ENCODE data around the gene CLK2. TPM values are rescaled to one million over a fixed set of nuclear protein-coding genes. Genes with fewer than 3 reads are reported as not detected.

CLK2 gene
- total and polyA plus RNA-seq, 2 of the 13 experiments (the other 11 are each of a cell fraction or from before 2014, with no cell fraction given) = 20.1 to 73.5 TPM

DNA sequence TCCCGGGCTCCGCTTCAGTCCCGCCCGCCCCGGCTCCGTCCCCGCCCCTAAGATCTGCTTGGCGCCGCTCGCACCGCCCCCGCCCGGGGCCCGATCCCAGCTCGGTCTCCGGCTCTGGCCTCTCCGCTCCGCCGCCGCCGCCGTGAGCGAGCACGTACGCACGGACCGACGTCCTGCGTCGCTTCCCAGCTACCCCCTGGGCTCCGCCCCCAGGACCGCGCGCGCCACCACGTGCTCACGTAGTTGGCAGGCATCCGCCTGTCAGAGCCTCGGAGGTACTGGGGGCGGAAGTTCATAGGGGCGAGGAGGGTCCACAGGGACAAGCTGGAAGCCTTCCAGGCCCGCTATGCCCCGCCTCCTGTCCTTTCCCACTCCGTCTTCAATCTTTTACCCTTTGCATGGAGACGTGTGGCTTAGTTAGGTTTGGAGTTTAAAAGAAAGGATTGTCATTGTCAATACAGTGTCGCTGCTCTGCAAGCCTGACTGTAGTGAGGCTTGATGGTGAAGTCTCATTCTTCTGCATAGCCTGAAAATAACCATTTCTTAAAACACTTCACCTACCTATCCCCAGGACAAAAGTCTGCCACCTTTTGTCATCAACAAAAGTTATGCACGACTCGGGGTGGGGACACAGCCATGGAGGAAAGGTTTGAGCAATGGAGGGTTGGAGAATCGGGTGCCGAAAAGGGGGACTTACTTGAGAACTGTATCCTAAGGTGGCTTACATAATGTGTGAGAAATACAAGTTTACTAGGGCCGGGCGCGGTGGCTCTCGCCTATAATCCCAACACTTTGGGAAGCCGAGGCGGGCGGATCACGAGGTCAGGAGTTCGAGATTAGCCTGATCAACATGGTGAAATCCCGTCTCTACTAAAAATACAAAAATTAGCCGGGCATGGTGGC is at the start of gene CLK2 (continued):
- no peak for TF ChIP-seq THYN1 (CRISPR knock-in tag; IDR thresholded peaks at IDR 0.05; ENCODE audit: borderline replicate concordance, low read depth)
- TF ChIP-seq MAF1 (CRISPR knock-in tag; IDR thresholded peaks at IDR 0.05; ENCODE audit: borderline replicate concordance) = no peak
- TF ChIP-seq, protein P1, sequence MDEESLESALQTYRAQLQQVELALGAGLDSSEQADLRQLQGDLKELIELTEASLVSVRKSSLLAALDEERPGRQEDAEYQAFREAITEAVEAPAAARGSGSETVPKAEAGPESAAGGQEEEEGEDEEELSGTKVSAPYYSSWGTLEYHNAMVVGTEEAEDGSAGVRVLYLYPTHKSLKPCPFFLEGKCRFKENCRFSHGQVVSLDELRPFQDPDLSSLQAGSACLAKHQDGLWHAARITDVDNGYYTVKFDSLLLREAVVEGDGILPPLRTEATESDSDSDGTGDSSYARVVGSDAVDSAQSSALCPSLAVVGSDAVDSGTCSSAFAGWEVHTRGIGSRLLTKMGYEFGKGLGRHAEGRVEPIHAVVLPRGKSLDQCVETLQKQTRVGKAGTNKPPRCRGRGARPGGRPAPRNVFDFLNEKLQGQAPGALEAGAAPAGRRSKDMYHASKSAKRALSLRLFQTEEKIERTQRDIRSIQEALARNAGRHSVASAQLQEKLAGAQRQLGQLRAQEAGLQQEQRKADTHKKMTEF (CRISPR knock-in tag; IDR thresholded peaks at IDR 0.05) = peak; percentile 76
- peak; percentile 89 for TF ChIP-seq POLR2G (IDR thresholded peaks at IDR 0.05; ENCODE audit: low read depth, low read length)
- TF ChIP-seq CBX2 (IDR thresholded peaks at IDR 0.05; ENCODE audit: low read depth, low read length) = no peak
- TF ChIP-seq CBX2 (CRISPR knock-in tag; IDR thresholded peaks at IDR 0.05; ENCODE audit: low read depth) = no peak
- TF ChIP-seq, protein P2, sequence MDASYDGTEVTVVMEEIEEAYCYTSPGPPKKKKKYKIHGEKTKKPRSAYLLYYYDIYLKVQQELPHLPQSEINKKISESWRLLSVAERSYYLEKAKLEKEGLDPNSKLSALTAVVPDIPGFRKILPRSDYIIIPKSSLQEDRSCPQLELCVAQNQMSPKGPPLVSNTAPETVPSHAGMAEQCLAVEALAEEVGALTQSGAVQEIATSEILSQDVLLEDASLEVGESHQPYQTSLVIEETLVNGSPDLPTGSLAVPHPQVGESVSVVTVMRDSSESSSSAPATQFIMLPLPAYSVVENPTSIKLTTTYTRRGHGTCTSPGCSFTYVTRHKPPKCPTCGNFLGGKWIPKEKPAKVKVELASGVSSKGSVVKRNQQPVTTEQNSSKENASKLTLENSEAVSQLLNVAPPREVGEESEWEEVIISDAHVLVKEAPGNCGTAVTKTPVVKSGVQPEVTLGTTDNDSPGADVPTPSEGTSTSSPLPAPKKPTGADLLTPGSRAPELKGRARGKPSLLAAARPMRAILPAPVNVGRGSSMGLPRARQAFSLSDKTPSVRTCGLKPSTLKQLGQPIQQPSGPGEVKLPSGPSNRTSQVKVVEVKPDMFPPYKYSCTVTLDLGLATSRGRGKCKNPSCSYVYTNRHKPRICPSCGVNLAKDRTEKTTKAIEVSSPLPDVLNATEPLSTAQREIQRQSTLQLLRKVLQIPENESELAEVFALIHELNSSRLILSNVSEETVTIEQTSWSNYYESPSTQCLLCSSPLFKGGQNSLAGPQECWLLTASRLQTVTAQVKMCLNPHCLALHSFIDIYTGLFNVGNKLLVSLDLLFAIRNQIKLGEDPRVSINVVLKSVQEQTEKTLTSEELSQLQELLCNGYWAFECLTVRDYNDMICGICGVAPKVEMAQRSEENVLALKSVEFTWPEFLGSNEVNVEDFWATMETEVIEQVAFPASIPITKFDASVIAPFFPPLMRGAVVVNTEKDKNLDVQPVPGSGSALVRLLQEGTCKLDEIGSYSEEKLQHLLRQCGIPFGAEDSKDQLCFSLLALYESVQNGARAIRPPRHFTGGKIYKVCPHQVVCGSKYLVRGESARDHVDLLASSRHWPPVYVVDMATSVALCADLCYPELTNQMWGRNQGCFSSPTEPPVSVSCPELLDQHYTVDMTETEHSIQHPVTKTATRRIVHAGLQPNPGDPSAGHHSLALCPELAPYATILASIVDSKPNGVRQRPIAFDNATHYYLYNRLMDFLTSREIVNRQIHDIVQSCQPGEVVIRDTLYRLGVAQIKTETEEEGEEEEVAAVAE (CRISPR knock-in tag; IDR thresholded peaks at IDR 0.05; ENCODE audit: borderline replicate concordance) = peak; percentile 94
- no peak for TF ChIP-seq MZF1 (CRISPR knock-in tag; IDR thresholded peaks at IDR 0.05; ENCODE audit: borderline replicate concordance)
- TF ChIP-seq, protein P3, sequence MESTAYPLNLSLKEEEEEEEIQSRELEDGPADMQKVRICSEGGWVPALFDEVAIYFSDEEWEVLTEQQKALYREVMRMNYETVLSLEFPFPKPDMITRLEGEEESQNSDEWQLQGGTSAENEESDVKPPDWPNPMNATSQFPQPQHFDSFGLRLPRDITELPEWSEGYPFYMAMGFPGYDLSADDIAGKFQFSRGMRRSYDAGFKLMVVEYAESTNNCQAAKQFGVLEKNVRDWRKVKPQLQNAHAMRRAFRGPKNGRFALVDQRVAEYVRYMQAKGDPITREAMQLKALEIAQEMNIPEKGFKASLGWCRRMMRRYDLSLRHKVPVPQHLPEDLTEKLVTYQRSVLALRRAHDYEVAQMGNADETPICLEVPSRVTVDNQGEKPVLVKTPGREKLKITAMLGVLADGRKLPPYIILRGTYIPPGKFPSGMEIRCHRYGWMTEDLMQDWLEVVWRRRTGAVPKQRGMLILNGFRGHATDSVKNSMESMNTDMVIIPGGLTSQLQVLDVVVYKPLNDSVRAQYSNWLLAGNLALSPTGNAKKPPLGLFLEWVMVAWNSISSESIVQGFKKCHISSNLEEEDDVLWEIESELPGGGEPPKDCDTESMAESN (CRISPR knock-in tag; conservative IDR thresholded peaks at IDR 0.05) = no peak
- peak; percentile 75 for TF ChIP-seq SRSF1 (optimal IDR thresholded peaks at IDR 0.05; ENCODE audit: low read depth, low read length)
- peak; percentile 51; the same call in 1 of the 2 replicates for TF ChIP-seq ZNF652 (CRISPR knock-in tag; IDR thresholded peaks at IDR 0.05; ENCODE audit: borderline replicate concordance, low read depth)
- no peak for TF ChIP-seq NFE2L1 (CRISPR knock-in tag; IDR thresholded peaks at IDR 0.05; ENCODE audit: borderline replicate concordance)
- TF ChIP-seq ZNF703 (CRISPR knock-in tag; IDR thresholded peaks at IDR 0.05; ENCODE audit: borderline replicate concordance) = no peak
- TF ChIP-seq IKZF4 (CRISPR knock-in tag; IDR thresholded peaks at IDR 0.05; ENCODE audit: borderline replicate concordance, low read depth, not compliant biosample characterization) = no peak
- TF ChIP-seq, protein P4, sequence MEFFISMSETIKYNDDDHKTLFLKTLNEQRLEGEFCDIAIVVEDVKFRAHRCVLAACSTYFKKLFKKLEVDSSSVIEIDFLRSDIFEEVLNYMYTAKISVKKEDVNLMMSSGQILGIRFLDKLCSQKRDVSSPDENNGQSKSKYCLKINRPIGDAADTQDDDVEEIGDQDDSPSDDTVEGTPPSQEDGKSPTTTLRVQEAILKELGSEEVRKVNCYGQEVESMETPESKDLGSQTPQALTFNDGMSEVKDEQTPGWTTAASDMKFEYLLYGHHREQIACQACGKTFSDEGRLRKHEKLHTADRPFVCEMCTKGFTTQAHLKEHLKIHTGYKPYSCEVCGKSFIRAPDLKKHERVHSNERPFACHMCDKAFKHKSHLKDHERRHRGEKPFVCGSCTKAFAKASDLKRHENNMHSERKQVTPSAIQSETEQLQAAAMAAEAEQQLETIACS (CRISPR knock-in tag; IDR thresholded peaks at IDR 0.05) = peak; percentile 97
- no peak for TF ChIP-seq NR2F2 (IDR thresholded peaks at IDR 0.05; ENCODE audit: borderline replicate concordance, low read depth)
- TF ChIP-seq ZNF333 (CRISPR knock-in tag; IDR thresholded peaks at IDR 0.05; ENCODE audit: borderline replicate concordance) = no peak
- TF ChIP-seq SAP130 (CRISPR knock-in tag; IDR thresholded peaks at IDR 0.05; ENCODE audit: low read depth) = peak; percentile 98
- 0 out of 2 replicates have a peak, but pooled peaks have one; percentile 31 for TF ChIP-seq ZMYM2 (CRISPR knock-in tag; IDR thresholded peaks at IDR 0.05)
- no peak for TF ChIP-seq ZNF713 (CRISPR knock-in tag; IDR thresholded peaks at IDR 0.05)

All from HepG2 (cell line).